HG02943 (cell line): Measurements from ENCODE around the gene LCE6A.

ENCODE experiments used
- ATAC-seq: cut with Tn5 transposase; IDR thresholded peaks from one replicate; pipeline ENCODE4 v1.9.1; 2021; ENCODE audit warnings: mild to moderate bottlenecking, low read depth, moderate library complexity; ENCODE audit not compliant: unreplicated experiment

The LCE6A gene

DNA sequence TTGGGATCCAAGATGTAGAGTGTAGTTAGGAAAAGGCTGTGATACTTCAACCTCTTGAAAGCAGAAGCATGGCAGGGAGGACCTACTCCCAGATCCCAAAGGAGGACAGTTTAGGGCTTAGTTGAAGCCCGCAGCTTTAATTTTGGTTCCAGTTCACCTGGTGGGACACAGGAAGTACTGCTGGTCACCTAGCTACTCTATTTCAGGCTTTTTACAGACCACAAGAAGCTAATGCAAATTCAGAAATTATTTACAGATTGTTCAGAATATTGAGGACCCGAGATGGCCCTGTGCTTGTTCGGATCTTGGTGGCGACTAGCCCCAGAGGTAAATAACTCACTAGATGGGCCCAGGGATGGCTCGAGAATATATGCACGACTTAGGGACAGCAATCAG is 29.1 kb downstream of the LCE6A start:
- ATAC-seq, result no peak

DNA sequence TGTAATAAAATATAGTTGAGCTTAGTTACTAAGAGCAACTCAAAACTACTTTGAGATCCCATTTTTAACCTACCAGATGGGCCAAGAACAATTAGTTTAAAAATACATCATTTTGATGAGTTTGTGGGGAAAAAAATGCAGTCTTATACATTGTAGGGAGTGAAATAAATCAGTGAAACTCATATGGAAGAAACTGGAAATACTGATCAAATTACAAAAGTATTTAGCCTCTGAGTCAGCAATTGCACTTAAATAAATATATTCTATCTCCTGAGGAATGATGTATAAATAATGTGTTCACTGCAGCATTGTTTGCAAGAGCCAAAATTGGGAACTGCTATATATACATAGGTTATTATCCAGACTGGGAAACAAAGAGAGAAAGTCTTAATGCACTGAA is 30.8 kb downstream of the LCE6A start:
- no peak for ATAC-seq

DNA sequence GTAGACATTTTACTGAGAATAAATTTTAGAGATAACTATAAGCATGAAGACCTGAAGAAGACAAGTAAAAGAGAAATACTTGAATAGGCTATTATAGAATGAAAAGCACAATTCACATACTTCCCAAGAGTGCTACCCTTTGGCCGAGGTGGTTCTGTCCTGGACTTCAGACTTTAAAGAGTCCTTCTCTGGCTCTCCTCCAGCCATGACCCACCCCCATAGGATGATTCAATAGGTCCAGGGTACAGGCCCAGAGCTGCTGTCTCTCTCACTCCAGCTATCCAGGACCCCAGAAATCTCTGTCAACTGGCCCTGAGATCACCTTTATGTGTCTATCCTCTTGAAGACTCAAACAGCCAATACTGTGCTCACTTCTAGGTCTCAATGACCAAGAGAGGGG is 34.2 kb downstream of the LCE6A start:
- ATAC-seq, result no peak

DNA sequence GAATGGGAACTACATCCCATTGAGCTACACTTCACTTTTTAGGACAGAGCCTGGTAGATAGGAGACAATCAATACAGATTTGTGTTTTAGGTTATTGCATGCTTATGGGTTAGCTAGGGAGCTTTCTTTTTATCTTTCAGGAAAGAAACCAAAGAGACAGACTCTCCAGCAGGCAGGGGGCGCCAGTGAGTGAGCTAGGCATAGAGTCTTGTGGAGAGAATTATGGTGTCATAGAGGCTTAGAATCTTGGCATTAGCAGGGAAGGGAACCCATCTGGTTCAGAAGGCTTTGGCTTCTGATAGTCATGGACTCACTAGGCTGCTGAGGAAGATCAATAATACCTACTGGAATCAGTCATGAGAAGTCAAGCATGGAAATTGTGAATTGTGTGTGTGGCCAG is 35.4 kb downstream of the LCE6A start, which contains the start of gene SMCP:
SMCP (plus strand) TSS at position 281 of the 400 bp plus-strand sequence. CDS start 6,101 bp downstream, outside the sequence.
- ATAC-seq, result no peak

DNA sequence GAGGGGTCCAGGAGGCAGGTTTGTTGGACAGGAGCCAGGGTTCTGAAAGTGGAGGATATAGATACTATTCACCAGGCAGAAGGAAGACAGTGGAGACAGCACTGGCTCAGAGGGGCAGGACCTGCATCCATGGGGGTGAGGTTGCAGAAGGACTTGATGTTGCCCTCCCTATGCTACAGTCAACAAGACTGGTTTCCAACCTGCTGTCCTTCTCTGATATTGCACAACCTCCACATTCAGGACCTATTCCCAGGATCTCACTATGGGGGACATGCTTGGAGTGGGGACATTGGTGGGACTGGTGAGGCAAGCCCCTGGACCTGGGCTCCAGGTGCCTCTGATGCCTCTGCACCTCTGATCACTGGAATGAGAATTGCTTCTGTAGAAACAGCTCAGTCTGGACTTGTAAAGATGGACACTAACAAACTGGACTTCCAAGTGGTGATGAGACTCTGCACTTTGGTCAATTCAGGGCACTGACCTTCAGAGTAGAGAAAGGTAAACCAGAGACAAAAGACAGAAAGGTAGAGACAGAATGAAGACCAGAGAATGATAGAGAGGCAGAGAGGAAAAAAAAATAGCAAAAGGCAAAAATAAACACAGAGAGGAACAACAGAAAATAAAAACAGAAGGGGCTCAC is 37.0 kb downstream of the LCE6A start:
- no peak for ATAC-seq

DNA sequence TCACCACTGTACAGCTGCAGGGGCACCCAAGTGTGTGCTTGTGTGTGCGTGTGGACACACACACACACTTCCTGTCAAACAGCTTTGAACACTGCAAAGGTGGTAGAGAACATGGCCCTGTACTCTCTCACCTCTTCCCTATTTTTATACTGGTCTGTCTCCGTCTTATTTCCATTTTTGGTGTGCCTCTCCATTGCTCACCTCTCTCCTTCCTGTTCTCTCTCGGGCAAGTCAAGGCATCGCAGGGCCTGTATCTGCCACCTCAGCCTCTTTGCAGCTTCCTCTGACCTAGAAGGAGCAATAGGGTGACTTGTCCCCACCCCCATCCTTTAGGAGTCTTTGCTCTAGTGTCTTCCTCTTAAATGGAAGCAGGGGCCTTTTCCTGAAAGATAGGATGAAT is 37.7 kb downstream of the LCE6A start:
- ATAC-seq, result no peak

DNA sequence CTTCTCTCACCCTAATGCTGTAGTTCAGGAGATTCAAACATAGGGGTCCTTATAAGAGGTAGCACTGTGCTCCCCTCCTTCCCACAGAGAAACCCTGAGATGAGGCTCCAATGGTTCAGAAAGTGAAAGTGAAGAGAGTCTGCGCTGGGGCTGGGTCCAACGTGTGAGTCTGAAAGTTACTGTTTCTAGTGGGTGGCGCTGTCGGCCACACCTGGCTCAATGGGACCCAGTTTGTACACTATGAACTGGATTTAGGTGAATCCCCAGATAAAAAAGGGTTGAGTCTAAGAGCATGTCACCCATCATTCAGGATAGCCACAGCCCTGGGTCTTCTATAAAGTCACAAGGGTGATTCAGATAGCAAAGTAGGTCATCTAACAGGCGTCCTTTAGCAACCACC is 38.3 kb downstream of the LCE6A start:
- no peak for ATAC-seq

DNA sequence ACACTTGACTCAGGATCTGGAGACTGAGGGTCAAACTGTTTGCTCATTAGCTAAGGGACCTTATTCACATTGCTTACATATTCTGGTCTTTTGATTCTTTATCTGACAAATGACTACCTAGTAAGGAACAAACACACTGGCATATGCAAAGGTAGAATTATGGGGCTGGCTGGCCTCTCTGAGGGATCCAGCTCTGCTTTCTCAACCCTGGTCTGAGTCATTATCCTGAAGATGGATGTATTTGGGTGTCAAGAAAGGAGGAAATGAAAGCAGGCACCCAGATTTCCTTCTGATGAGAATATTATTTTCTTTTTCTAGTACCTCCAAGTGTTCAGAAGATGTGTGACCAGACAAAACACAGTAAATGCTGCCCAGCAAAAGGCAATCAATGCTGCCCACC is 41.4 kb downstream of the LCE6A start:
- ATAC-seq, result no peak

DNA sequence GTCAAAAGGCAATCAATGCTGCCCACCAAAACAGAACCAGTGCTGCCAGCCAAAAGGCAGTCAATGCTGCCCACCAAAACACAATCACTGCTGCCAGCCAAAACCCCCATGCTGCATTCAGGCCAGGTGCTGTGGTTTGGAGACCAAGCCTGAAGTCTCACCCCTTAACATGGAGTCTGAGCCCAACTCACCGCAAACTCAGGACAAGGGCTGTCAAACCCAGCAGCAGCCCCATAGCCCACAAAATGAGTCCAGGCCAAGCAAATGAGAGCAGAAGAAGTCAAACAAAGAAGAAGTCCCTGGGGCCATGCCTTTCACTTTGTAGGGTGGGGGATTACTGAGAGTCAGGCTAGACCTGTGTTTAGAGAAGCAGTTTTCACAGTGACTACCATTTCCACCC is 41.9 kb downstream of the LCE6A start:
- ATAC-seq, result no peak

DNA sequence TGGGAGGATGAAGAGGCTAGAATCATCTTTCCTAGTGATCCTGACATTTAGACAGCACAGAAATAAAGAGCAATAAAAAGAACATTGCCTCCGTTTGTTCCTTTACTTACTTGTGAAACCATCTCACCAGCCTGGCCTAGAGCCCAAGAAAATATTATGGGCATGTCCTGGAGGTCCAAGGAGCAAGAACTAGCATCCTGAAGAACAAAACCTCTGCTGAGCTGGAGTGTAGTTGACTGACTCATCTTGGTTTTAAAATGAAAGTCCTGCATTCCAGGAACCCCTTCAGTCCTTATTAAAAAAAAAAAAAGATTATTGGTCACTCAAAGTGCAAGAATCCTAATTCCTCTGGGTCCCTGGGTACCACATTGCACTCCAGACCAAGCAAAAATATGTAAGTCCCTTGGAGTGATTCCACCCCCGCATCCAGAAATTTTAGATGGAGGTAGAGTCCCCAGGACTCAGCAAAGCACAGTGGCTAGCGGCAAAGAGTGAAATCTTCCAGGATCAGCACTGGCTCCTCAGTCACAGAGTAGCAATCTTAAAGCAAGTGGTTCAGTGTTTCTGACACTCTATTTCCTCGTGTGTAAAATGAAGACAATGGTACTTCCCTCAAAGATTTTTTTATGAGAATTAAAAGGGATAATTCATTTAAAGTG is 42.4 kb downstream of the LCE6A start:
- no peak for ATAC-seq

DNA sequence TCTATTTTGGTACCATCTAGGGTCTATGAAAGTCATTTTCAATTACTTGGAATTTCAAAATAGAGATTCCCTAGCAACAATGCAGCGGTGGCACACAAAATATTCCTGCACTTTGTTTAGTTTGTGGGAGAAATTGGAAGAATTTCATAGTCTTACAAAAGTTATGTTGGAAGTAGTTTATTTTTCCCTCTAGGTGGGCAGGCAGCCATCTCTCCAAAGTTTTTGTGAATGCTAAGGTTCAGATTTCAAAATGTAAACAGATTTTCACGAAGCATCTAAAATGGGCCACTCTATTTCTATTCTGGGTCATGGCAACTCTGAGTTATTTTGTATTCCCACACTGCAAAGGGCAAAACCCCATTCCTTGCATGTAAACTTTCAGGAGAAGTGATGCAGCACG is 43.4 kb downstream of the LCE6A start:
- no peak for ATAC-seq

DNA sequence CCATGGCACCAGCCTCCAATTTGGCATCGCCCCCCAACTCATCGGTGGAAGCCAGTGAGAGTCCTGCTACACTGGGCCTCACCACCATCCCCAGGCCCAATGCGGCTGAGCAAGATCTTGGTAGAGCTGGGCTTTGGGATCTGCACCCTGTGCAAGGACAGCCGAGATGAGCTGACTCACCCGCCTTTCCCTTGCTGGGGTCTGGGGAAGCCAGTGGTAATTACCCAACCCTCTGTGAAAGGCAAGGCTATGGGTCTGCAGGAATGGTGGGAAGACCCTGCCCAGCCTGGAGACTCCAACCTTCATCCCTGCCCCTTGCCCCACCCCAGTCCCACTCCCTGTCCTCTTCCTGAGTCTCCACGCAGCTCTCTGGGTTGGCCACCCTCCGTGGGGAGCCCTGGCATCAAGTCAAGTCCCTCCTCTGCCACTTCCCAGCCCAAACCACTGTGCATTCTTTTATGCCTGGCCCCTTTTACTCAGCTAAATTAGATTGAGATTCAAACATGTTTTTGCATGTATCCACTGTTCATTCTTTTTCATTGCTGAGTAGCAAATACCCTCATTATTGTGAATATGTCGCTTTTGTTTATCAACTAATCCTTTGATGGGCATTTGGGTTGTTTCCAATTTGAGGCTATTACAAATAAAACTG is 44.2 kb downstream of the LCE6A start:
- ATAC-seq, result no peak

DNA sequence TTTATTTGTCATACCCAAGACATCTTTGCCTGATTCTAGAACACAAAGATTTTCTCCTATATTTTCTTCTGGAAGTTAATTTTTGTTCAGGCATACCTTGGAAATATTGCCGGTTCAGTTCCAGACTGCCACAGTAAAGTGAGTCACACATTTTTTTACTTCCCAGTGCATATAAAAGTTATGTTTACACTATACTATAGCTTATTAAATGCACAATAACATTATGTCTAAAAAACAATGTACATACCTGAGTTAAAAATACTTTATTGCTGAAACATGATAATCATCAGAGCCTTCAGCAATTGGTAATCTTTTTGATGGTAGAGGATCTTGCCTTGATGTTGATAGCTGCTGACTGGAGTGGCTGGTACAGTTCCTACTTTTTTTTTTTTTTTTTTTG is 45.5 kb downstream of the LCE6A start:
- no peak for ATAC-seq
